Endothelial cell of umbilical vein (primary cell): ENCODE measurements around the gene SLC9A2. TPM values are rescaled to one million over a fixed set of nuclear protein-coding genes. Genes with fewer than 3 reads are reported as not detected.

ENCODE experiments used
- BruUV-seq: library from RNA; stranded (reverse); fragments of 400-500 nt; replicated peaks from 2 replicates; lab custom pipeline; 2021; lab: Mats Ljungman, UMichigan
- CTCF ChIA-PET: fragments of 300-600, 350-600 bp; sonication (Branson Sonifier 250); formaldehyde crosslinking; loops from one replicate; lab custom pipeline; 2021; ENCODE audit warnings: antibody characterized with exemption, inconsistent platforms; lab: Charles Lee
- POLR2A ChIA-PET: fragments of 300-600, 350-600 bp; sonication (Branson Sonifier 250); formaldehyde crosslinking; loops from one replicate; lab custom pipeline; 2021; ENCODE audit warnings: antibody characterized with exemption, inconsistent platforms; lab: Charles Lee
- DNase-seq: peaks from one replicate; pipeline ENCODE4 v3.0.0-alpha.2; 2011; ENCODE audit warnings: low read depth, low spot score
- FAIRE-seq: peaks from 2 replicates; lab custom pipeline; 2011; peaks lifted over from hg19 to GRCh38; lab: Jason Lieb, UNC
- H2AFZ ChIP-seq: 2 replicates; pipeline ENCODE4 v1.6.0; 2012; ENCODE audit warnings: low read depth, low read length, control low read depth, inconsistent platforms
- H3K27ac ChIP-seq: 2 replicates; pipeline ENCODE4 v1.5.1; 2011; ENCODE audit warnings: low read depth, mild to moderate bottlenecking, control low read depth, low read length, moderate library complexity; ENCODE audit not compliant: insufficient read depth
- H3K27me3 ChIP-seq, 2 experiments: 2 replicates each; pipeline versions ENCODE4 v1.6.0 to v1.6.1; 2011; ENCODE audit warnings: low read length in 2 of 2, mixed read lengths in 1 of 2; ENCODE audit not compliant: control insufficient read depth in 2 of 2, insufficient read depth in 2 of 2
- H3K36me3 ChIP-seq, 2 experiments: 2 replicates in 1 of 2; 3 replicates in 1 of 2; pipeline ENCODE4 v1.5.1; 2011; ENCODE audit warnings: low read length in 2 of 2, mild to moderate bottlenecking in 1 of 2, moderate library complexity in 1 of 2; ENCODE audit not compliant: control insufficient read depth in 2 of 2, insufficient read depth in 2 of 2; ENCODE audit errors: extremely low read depth in 1 of 2
- H3K4me1 ChIP-seq: 3 replicates; pipeline ENCODE4 v1.5.1; 2011; ENCODE audit warnings: mild to moderate bottlenecking, low read length; ENCODE audit not compliant: control insufficient read depth, insufficient read depth; ENCODE audit errors: extremely low read depth
- H3K4me2 ChIP-seq: 2 replicates; pipeline ENCODE4 v1.6.1; 2011; ENCODE audit warnings: low read length, control low read depth, mixed read lengths; ENCODE audit not compliant: insufficient read depth
- H3K4me3 ChIP-seq, 3 experiments: fragments of 200-600 bp in 1 of 3; sonication (generic), shearing (Covaris generic) in 1 of 3; replicated peaks in 1 of 3; 2 replicates each; pipeline ENCODE4 v1.5.1; 2011 to 2016; ENCODE audit warnings: control low read depth in 3 of 3, low read length in 3 of 3, mild to moderate bottlenecking in 2 of 3, inconsistent platforms in 1 of 3, low read depth in 1 of 3, moderate library complexity in 1 of 3; ENCODE audit not compliant: insufficient read depth in 1 of 3
- H3K79me2 ChIP-seq: 2 replicates; pipeline ENCODE4 v1.6.0; 2012; ENCODE audit warnings: low read length, inconsistent platforms; ENCODE audit not compliant: control insufficient read depth, insufficient read depth
- H3K9ac ChIP-seq: replicated peaks from 2 replicates; pipeline ENCODE3; 2011; ENCODE audit warnings: low read length, control low read depth; ENCODE audit not compliant: insufficient read depth; ENCODE audit errors: extremely low read depth
- H3K9me1 ChIP-seq: replicated peaks from 3 replicates; pipeline ENCODE4 v1.6.0; 2011; ENCODE audit warnings: mild to moderate bottlenecking, low read length; ENCODE audit not compliant: control insufficient read depth, insufficient read depth; ENCODE audit errors: extremely low read depth
- H3K9me3 ChIP-seq: replicated peaks from 2 replicates; pipeline ENCODE4 v1.5.1; 2012; ENCODE audit warnings: low read length, inconsistent platforms; ENCODE audit not compliant: control insufficient read depth, insufficient read depth
- H4K20me1 ChIP-seq: replicated peaks from 2 replicates; pipeline ENCODE3; 2011; ENCODE audit warnings: mild to moderate bottlenecking, low read length; ENCODE audit not compliant: control insufficient read depth, insufficient read depth; ENCODE audit errors: extremely low read depth
- EZH2 ChIP-seq: IDR thresholded peaks from 2 replicates; pipeline ENCODE4 v1.6.1; 2012; ENCODE audit warnings: borderline replicate concordance, low read depth, mild to moderate bottlenecking, moderate library complexity, low read length, inconsistent platforms; ENCODE audit not compliant: severe bottlenecking
- FOS ChIP-seq: IDR thresholded peaks from 2 replicates; pipeline ENCODE4 v1.6.1; 2011; ENCODE audit warnings: mild to moderate bottlenecking, low read length, moderate library complexity, borderline replicate concordance; ENCODE audit not compliant: insufficient read depth
- GATA2 ChIP-seq: IDR thresholded peaks from 2 replicates; pipeline ENCODE4 v1.7.0; 2011; ENCODE audit warnings: low read depth, mild to moderate bottlenecking, moderate library complexity, mixed read lengths, low read length; ENCODE audit not compliant: insufficient read length, insufficient read depth
- JUN ChIP-seq: IDR thresholded peaks from 2 replicates; pipeline ENCODE4 v1.6.1; 2011; ENCODE audit warnings: borderline replicate concordance, low read depth; ENCODE audit not compliant: insufficient read length, insufficient read depth
- MYC ChIP-seq: IDR thresholded peaks from one replicate; pipeline ENCODE4 v1.6.1; 2011; ENCODE audit warnings: mild to moderate bottlenecking, low read depth, low read length
- POLR2A ChIP-seq: IDR thresholded peaks from 2 replicates; pipeline ENCODE4 v1.6.1; 2012; ENCODE audit warnings: low read depth, mild to moderate bottlenecking, control low read depth, low read length
- POLR2AphosphoS5 ChIP-seq: IDR thresholded peaks from 2 replicates; pipeline ENCODE4 v1.6.1; 2012; ENCODE audit warnings: low read depth, mild to moderate bottlenecking, control low read depth, low read length, moderate library complexity; ENCODE audit not compliant: insufficient read depth
- dilution Hi-C: fragments of 300-500 bp; cut with MboI; formaldehyde crosslinking; loops from one replicate; pipeline ENCODE4 v1.15.0; 2019; ENCODE audit warnings: low sequenced_read_pairs; ENCODE audit not compliant: extremely low pct_ligation_motif_present
- intact Hi-C: fragments of 100-400 bp; cut with micrococcal nuclease; formaldehyde crosslinking; loops from one replicate; pipeline ENCODE4 v1.10.0; 2022
- polyA plus RNA-seq, 4 experiments: library from polyadenylated mRNA; depleted of rRNA in 3 of 4; stranded (reverse) in 3 of 4; unstranded in 1 of 4; fragments of >200 nt; gene quantifications; 2 replicates each; pipeline versions ENCODE4 v1.2.1 to v1.2.3, GENCODE V29; 2011 to 2012; ENCODE audit warnings: missing spikeins in 1 of 4
- total RNA-seq: library from RNA; stranded (reverse); gene quantifications from 2 replicates; pipeline ENCODE4 v1.2.3, GENCODE V29; 2021
- TF ChIP-seq, protein P1 (sequence below), 2 donors: IDR thresholded peaks; 1 replicate in 1 of 2; 2 replicates in 1 of 2; pipeline ENCODE4 v1.5.1; 2011; ENCODE audit warnings: low read length in 2 of 2, mild to moderate bottlenecking in 2 of 2, moderate library complexity in 2 of 2, control low read depth in 1 of 2, inconsistent platforms in 1 of 2, low read depth in 1 of 2; ENCODE audit not compliant: insufficient read depth in 1 of 2; ENCODE audit errors: extremely low read depth in 1 of 2
- TF ChIP-seq, protein P2 (sequence below): IDR thresholded peaks from 2 replicates; pipeline ENCODE4 v1.6.1; 2011; ENCODE audit not compliant: insufficient read depth, insufficient read length

Gene SLC9A2
- total and polyA plus RNA-seq, 2 donors (not counting 3 experiments of a cell fraction or from before 2014, with no cell fraction given), result 0.03 TPM; not detected in 1

- no peak overlapping the region for H2AFZ ChIP-seq
- ChIA-PET CTCF (interaction anchor here (1.0 to 4.3 kb wide), 4 partner anchors 22 to 573 kb away, joined by 3 to 70 read pairs (median 5); partner anchors contain the start of gene SLC9A4), POLR2A (no interaction called here)
- TF ChIP-seq EZH2 (no peak), FOS (no peak), JUN (no peak), GATA2 (no peak), MYC (no peak), POLR2AphosphoS5 (no peak), POLR2A (no peak)
- TF ChIP-seq, protein P1, sequence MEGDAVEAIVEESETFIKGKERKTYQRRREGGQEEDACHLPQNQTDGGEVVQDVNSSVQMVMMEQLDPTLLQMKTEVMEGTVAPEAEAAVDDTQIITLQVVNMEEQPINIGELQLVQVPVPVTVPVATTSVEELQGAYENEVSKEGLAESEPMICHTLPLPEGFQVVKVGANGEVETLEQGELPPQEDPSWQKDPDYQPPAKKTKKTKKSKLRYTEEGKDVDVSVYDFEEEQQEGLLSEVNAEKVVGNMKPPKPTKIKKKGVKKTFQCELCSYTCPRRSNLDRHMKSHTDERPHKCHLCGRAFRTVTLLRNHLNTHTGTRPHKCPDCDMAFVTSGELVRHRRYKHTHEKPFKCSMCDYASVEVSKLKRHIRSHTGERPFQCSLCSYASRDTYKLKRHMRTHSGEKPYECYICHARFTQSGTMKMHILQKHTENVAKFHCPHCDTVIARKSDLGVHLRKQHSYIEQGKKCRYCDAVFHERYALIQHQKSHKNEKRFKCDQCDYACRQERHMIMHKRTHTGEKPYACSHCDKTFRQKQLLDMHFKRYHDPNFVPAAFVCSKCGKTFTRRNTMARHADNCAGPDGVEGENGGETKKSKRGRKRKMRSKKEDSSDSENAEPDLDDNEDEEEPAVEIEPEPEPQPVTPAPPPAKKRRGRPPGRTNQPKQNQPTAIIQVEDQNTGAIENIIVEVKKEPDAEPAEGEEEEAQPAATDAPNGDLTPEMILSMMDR (IDR thresholded peaks at IDR 0.05; ENCODE audit: extremely low read depth in 1 of 2, insufficient read depth in 1 of 2, low read depth in 1 of 2, low read length in 2 of 2), result no peak
- TF ChIP-seq, protein P2, sequence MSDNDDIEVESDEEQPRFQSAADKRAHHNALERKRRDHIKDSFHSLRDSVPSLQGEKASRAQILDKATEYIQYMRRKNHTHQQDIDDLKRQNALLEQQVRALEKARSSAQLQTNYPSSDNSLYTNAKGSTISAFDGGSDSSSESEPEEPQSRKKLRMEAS, result no peak
- H3K36me3 ChIP-seq, result no peaks in the 10 kb centered on the region
- H3K9me3 ChIP-seq, result no peaks in the 10 kb centered on the region
- H3K9me1 ChIP-seq, result no peaks in the 10 kb centered on the region
- FAIRE-seq, result no peak
- H4K20me1 ChIP-seq, result no peaks in the 10 kb centered on the region
- H3K79me2 ChIP-seq, result no peaks in the 10 kb centered on the region
- H3K27me3 ChIP-seq, result peaks cover 12 to 20% of the 10 kb centered on the region in 2 experiments
- no peak overlapping the region for H3K27ac ChIP-seq
- no peak overlapping the region for H3K4me3 ChIP-seq
- no peak overlapping the region for H3K9ac ChIP-seq
- dilution Hi-C loops (loop anchor here (25.0 kb wide), 1 partner anchor 106 kb away; no protein-coding TSS in a partner anchor), intact Hi-C loops (no loop called here)
- H3K4me2 ChIP-seq, result no peak overlapping the region
- BruUV-seq, result no TSS peak
- no peak for DNase-seq
- no peaks in the 10 kb centered on the region for H3K4me1 ChIP-seq
These were observed 25.8 kb upstream of the SLC9A2 start for GRCh38 chr2:102593516-102593915.
